ENCODE measurements around the gene ADK. TPM values are rescaled to one million over a fixed set of nuclear protein-coding genes. Genes with fewer than 3 reads are reported as not detected.
A peak's percentile ranks its signal among the peaks of the same experiment; 100 is the strongest.

The ADK gene
- total and polyA plus RNA-seq, 2 experiments from 2014 or later = 39.9 to 53.0 TPM

- Mint-ChIP-seq H3K36me3 (ENCODE audit: low read depth) (no peaks in the 10 kb centered on the region), H3K4me3 (peak overlapping the region; percentile 43; the same call in 1 of the 3 replicates), H3K27me3 (ENCODE audit: insufficient read depth, low read depth, poor library complexity) (no peaks in the 10 kb centered on the region), H3K4me1 (peaks cover 27% of the 10 kb centered on the region), H3K9me3 (no peaks in the 10 kb centered on the region), H3K27ac (peak overlapping the region; percentile 48; the same call in 1 of the 2 replicates)
- peaks cover 12% of the 10 kb centered on the region for H3K4me1 ChIP-seq (ENCODE audit: insufficient read depth)
- H2AFZ ChIP-seq = no peak overlapping the region
- no peaks in the 10 kb centered on the region for H3K79me2 ChIP-seq (replicated peaks; ENCODE audit: insufficient read depth)
- no peaks in the 10 kb centered on the region for H3K36me3 ChIP-seq (ENCODE audit: insufficient read depth)
- no peaks in the 10 kb centered on the region for H3K9me2 ChIP-seq (ENCODE audit: insufficient read depth)
- no peaks in the 10 kb centered on the region for H3K27me3 ChIP-seq (ENCODE audit: insufficient read depth)
- H3K27ac ChIP-seq (ENCODE audit: low read depth) = peak overlapping the region; percentile 12; the same call in 1 of the 2 replicates
- H3K4me2 ChIP-seq = peak overlapping the region; percentile 17
- no peak for TF ChIP-seq ZNF462 (CRISPR knock-in tag; IDR thresholded peaks at IDR 0.05)
- peak; percentile 35; the same call in 1 of the 2 replicates for TF ChIP-seq CREB1 (CRISPR knock-in tag; IDR thresholded peaks at IDR 0.05; ENCODE audit: low read depth)
- H4K20me1 ChIP-seq (replicated peaks; ENCODE audit: insufficient read depth) = no peaks in the 10 kb centered on the region
- ATAC-seq (no peak), DNase-seq (ENCODE audit: low spot score) (peak; percentile 18)
- no peaks in the 10 kb centered on the region for H3F3A ChIP-seq (replicated peaks; ENCODE audit: low read depth)
- H3K4me3 ChIP-seq = peak overlapping the region; percentile 24
Observed at GRCh38 chr10:74310652-74311257, 159.7 kb downstream of the ADK start.

DNA sequence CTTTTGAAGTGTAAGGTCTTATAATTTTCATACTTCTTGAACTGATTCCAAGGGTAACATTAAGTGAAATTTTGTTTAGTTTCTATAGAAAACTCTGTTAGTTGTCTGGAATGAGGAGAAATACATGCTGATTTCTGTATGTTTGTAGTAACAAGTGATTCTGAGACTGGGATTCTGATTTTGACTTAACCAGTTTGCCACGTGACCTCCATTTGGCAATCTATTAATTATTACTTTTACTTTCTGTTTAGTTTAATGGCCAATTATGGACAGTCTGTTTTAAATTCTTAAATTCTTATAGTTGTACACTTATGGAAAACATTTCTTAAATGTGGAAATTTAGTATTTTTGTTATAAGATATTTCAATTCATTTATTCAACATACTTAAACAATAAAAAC, 163.1 kb downstream of the ADK start:
- Histone ChIP-seq H2AFZ (no peak overlapping the region), H3F3A (replicated peaks; ENCODE audit: low read depth) (no peaks in the 10 kb centered on the region), H3K4me1 (ENCODE audit: insufficient read depth) (peaks cover 12% of the 10 kb centered on the region), H3K9me2 (ENCODE audit: insufficient read depth) (no peaks in the 10 kb centered on the region), H3K36me3 (ENCODE audit: insufficient read depth) (no peaks in the 10 kb centered on the region), H4K20me1 (replicated peaks; ENCODE audit: insufficient read depth) (no peaks in the 10 kb centered on the region), H3K4me3 (no peak overlapping the region), H3K79me2 (replicated peaks; ENCODE audit: insufficient read depth) (no peaks in the 10 kb centered on the region), H3K27ac (ENCODE audit: low read depth) (no peak overlapping the region), H3K4me2 (no peak overlapping the region), H3K27me3 (ENCODE audit: insufficient read depth) (no peaks in the 10 kb centered on the region)
- Mint-ChIP-seq H3K27ac (no peak overlapping the region), H3K36me3 (ENCODE audit: low read depth) (no peaks in the 10 kb centered on the region; the same call in 2 of the 3 replicates), H3K4me3 (no peak overlapping the region), H3K9me3 (no peaks in the 10 kb centered on the region), H3K27me3 (ENCODE audit: insufficient read depth, low read depth, poor library complexity) (no peaks in the 10 kb centered on the region), H3K4me1 (peaks cover 13% of the 10 kb centered on the region)
- DNase-seq (ENCODE audit: low spot score) = no peak
- no peak for ATAC-seq
- TF ChIP-seq EZH2phosphoT487 (IDR thresholded peaks at IDR 0.05; ENCODE audit: unreplicated experiment) = no peak
- TF ChIP-seq NANOG (IDR thresholded peaks at IDR 0.05; ENCODE audit: borderline replicate concordance) = no peak
- no peak for TF ChIP-seq ZNF462 (CRISPR knock-in tag; IDR thresholded peaks at IDR 0.05)
- TF ChIP-seq STAT1 (IDR thresholded peaks at IDR 0.05; ENCODE audit: unreplicated experiment) = no peak
- TF ChIP-seq ZNF331 (CRISPR knock-in tag; IDR thresholded peaks at IDR 0.05; ENCODE audit: low read depth) = no peak
